ENCODE measurements around the gene TLE1. TPM values are rescaled to one million over a fixed set of nuclear protein-coding genes. Genes with fewer than 3 reads are reported as not detected.
"Not testable (repeated sequence)": the region's sequence is repeated elsewhere in the genome, so short reads cannot be mapped to it uniquely, and the experiment has no call there.

The TLE1 gene
- total RNA-seq: 100 to 1,000 TPM in 1 of 4 donors, 10 to 100 TPM in 3; 52.3 to 125 (median 76.8) TPM

GRCh38 chr9:81689343-81690175, at the start of gene TLE1:
TLE1 (minus strand) TSS chr9:81689547; CDS start chr9:81688240, 1,307 bp downstream.
- H3K27me3 ChIP-seq: no peaks in the 10 kb centered on the region
- peaks cover 15 to 40% (median 32%) of the 10 kb centered on the region in 4 donors for H3K4me1 ChIP-seq
- peak within 1 kb of the TSS; percentile 73 to 92 (median 91) for H3K4me3 ChIP-seq
- intact Hi-C loops (cut with DNase I): loop anchor here (2.0 to 10.0 kb wide), 2 partner anchors 159 to 295 kb away; no protein-coding TSS in a partner anchor
- no peaks in the 10 kb centered on the region for H3K9me3 ChIP-seq
- TF ChIP-seq, protein P1, sequence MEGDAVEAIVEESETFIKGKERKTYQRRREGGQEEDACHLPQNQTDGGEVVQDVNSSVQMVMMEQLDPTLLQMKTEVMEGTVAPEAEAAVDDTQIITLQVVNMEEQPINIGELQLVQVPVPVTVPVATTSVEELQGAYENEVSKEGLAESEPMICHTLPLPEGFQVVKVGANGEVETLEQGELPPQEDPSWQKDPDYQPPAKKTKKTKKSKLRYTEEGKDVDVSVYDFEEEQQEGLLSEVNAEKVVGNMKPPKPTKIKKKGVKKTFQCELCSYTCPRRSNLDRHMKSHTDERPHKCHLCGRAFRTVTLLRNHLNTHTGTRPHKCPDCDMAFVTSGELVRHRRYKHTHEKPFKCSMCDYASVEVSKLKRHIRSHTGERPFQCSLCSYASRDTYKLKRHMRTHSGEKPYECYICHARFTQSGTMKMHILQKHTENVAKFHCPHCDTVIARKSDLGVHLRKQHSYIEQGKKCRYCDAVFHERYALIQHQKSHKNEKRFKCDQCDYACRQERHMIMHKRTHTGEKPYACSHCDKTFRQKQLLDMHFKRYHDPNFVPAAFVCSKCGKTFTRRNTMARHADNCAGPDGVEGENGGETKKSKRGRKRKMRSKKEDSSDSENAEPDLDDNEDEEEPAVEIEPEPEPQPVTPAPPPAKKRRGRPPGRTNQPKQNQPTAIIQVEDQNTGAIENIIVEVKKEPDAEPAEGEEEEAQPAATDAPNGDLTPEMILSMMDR (IDR thresholded peaks at IDR 0.05): no peak
- TF ChIP-seq POLR2A (IDR thresholded peaks at IDR 0.05; ENCODE audit: low read depth) (peak; percentile 85), POLR2AphosphoS5 (IDR thresholded peaks at IDR 0.05) (peak; percentile 92 to 95), EP300 (IDR thresholded peaks at IDR 0.05) (peak; percentile 33)
- peak within 1 kb of the TSS; percentile 92 to 97 (median 96) for H3K27ac ChIP-seq (replicated peaks in 1 of 4)
- DNase-seq (ENCODE audit: extremely low spot score): peak; percentile 100
- WGBS: 0% methylated on average over 20 of the region's 95 CpGs
- H3K36me3 ChIP-seq: peaks cover 0 to 10% (median 5%) of the 10 kb centered on the region in 4 donors

DNA sequence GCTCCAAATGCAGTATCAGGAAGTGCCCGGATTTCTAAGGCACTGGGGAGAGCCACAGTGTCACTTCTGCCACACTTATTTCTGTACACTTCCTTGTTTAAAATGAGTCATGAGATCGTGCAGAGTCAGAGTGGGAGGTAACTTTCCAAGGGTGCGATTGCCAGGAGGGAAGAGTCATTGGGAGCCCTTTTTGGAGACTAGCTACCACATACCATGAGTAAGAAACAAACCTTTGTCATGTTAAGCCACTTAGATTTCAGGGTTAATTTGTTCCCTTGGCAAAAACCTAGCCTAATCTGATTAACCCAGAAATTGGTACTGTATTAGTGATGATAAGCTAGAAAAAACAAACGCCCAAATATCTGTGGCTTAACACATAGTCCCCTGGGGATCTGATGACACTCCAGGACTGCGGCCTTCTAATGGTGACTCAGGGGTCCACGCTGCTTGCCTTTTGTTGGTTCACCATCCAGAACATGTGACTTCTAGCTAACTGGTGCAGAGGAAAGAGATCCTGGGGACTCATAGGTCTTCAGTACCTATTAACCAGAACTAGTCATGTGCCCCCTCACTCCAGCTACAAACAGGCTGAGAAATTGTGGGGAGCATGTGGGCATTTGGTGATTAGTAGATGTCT, 48.6 kb upstream of the TLE1 start:
- DNase-seq (ENCODE audit: extremely low spot score): no peak
- Histone ChIP-seq H3K27me3 (no peaks in the 10 kb centered on the region), H3K9me3 (no peaks in the 10 kb centered on the region), H3K36me3 (no peaks in the 10 kb centered on the region), H3K27ac (replicated peaks in 1 of 4) (no peak overlapping the region), H3K4me3 (no peak overlapping the region), H3K4me1 (no peaks in the 10 kb centered on the region)
- TF ChIP-seq, protein P1 (IDR thresholded peaks at IDR 0.05): no peak
- TF ChIP-seq EP300 (IDR thresholded peaks at IDR 0.05): no peak
- no peak for TF ChIP-seq POLR2AphosphoS5 (IDR thresholded peaks at IDR 0.05)
- TF ChIP-seq POLR2A (IDR thresholded peaks at IDR 0.05; ENCODE audit: low read depth): no peak
- 59% methylated on average over 6 of the region's 6 CpGs for WGBS
- intact Hi-C loops (cut with DNase I): no loop called here

- 65% methylated on average over 3 of the region's 3 CpGs for WGBS
- H3K27me3 ChIP-seq; H3K4me1 ChIP-seq; H3K4me3 ChIP-seq; DNase-seq (ENCODE audit: extremely low spot score); H3K9me3 ChIP-seq; H3K27ac ChIP-seq (replicated peaks in 1 of 4); H3K36me3 ChIP-seq; intact Hi-C loops (cut with DNase I): not testable (repeated sequence)
These were observed 41.2 kb upstream of the TLE1 start for GRCh38 chr9:81730498-81730897.

DNA sequence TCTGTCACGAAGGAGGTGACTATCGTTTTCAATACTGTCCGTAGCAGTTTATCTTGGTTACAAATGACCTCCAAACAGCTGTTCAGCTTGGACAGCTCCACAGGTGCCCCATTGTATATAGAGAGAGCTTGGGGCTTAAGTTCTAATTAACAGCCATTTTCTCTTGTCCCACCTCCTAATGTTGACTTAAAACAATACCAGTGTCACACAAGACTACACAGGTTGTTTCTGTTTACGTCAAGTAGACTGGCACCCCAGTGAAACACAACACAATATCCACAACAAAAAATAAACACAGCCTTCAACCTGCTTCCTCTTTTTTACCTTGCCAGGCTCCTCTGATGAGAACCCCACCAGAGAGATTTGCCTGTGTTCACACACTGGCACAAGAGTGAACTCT, 39.8 kb upstream of the TLE1 start:
- no peak for TF ChIP-seq POLR2AphosphoS5 (IDR thresholded peaks at IDR 0.05)
- no peak for TF ChIP-seq EP300 (IDR thresholded peaks at IDR 0.05)
- TF ChIP-seq POLR2A (IDR thresholded peaks at IDR 0.05; ENCODE audit: low read depth): no peak
- TF ChIP-seq, protein P1 (IDR thresholded peaks at IDR 0.05): no peak
- intact Hi-C loops (cut with DNase I): no loop called here
- no peak overlapping the region for H3K4me3 ChIP-seq
- no peaks in the 10 kb centered on the region for H3K4me1 ChIP-seq
- no peaks in the 10 kb centered on the region for H3K36me3 ChIP-seq
- 75% methylated on average over 4 of the region's 4 CpGs for WGBS
- H3K27me3 ChIP-seq: no peaks in the 10 kb centered on the region
- no peaks in the 10 kb centered on the region for H3K9me3 ChIP-seq
- no peak overlapping the region for H3K27ac ChIP-seq (replicated peaks in 1 of 4)
- no peak for DNase-seq (ENCODE audit: extremely low spot score)

DNA sequence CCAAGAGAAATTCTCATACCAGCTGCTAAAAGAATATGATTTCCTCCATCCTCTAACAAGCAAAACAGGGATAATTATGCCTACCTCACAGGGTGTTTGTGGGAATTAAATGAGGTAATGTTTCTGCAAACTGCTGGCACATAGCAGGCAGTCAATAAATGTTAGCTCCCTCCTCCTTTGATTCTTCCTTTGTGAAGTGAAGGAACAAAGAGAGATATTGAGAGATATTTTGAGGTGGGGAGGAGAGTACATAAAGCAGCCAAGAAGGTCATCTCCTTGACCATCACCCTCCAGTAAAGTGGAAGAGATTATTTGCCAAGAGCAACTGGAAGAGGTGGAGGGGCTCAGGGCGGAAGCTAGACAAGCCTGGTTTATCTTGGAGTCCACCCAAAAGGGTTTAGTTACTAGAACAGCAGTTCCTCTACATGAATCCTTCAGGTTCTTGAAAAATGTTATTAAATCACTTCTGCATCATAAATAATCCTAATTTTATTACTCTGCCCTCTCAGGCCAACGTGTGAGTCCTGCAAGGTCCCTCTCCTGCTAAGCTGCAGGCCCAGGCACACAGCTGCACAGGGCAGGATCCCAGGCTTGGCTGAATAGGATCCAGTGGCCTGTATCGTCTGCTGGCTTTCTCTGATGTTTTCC, 35.0 kb upstream of the TLE1 start:
- Histone ChIP-seq H3K27ac (replicated peaks in 1 of 4) (no peak overlapping the region), H3K4me1 (no peaks in the 10 kb centered on the region), H3K36me3 (no peaks in the 10 kb centered on the region), H3K4me3 (no peak overlapping the region), H3K27me3 (no peaks in the 10 kb centered on the region), H3K9me3 (no peaks in the 10 kb centered on the region)
- WGBS: 65% methylated on average over 3 of the region's 3 CpGs
- DNase-seq (ENCODE audit: extremely low spot score): no peak
- TF ChIP-seq POLR2AphosphoS5 (IDR thresholded peaks at IDR 0.05) (no peak), POLR2A (IDR thresholded peaks at IDR 0.05; ENCODE audit: low read depth) (no peak), EP300 (IDR thresholded peaks at IDR 0.05) (no peak)
- TF ChIP-seq, protein P1 (IDR thresholded peaks at IDR 0.05): no peak
- intact Hi-C loops (cut with DNase I): no loop called here
